Ascending aorta (tissue), 2 donors: ENCODE results near the gene SORCS3. TPM values are rescaled to one million over a fixed set of nuclear protein-coding genes. Genes with fewer than 3 reads are reported as not detected.

Experiments used
- DNase-seq, 2 donors: peaks; one replicate each; pipeline ENCODE4 v3.0.0-alpha.2; 2019; ENCODE audit warnings: low spot score in 2 of 2
- H3K27ac ChIP-seq, 2 donors: fragments of 200-600 bp; sonication (generic); one replicate each; pipeline ENCODE4 v1.5.1; 2016 to 2017; ENCODE audit warnings: mild to moderate bottlenecking in 1 of 2
- H3K27me3 ChIP-seq: fragments of 200-600 bp; sonication (generic); one replicate; pipeline ENCODE4 v1.5.1; 2017
- H3K36me3 ChIP-seq, 2 donors: fragments of 200-600 bp; sonication (generic); one replicate each; pipeline ENCODE4 v1.5.1; 2016
- H3K4me1 ChIP-seq, 2 donors: fragments of 200-600 bp; sonication (generic); one replicate each; pipeline ENCODE4 v1.5.1; 2016 to 2017; ENCODE audit warnings: mild to moderate bottlenecking in 1 of 2
- H3K4me3 ChIP-seq, 2 donors: fragments of 200-600 bp; sonication (generic); one replicate each; pipeline ENCODE4 v1.5.1; 2016 to 2017; ENCODE audit warnings: mild to moderate bottlenecking in 1 of 2
- H3K9me3 ChIP-seq, 2 donors: fragments of 200-600 bp; sonication (generic); one replicate each; pipeline ENCODE4 v1.5.1; 2016
- CTCF ChIP-seq, 3 experiments: fragments of 200-600 bp in 2 of 3; fragments of 450-650 bp in 1 of 3; sonication (generic) in 2 of 3; IDR thresholded peaks; one replicate each; pipeline ENCODE4 v1.5.1; 2016 to 2019; ENCODE audit warnings: antibody characterized with exemption in 3 of 3, mild to moderate bottlenecking in 1 of 3, moderate library complexity in 1 of 3
- intact Hi-C: fragments of 100-400 bp; cut with DNase I; formaldehyde crosslinking; loops from one replicate; pipeline ENCODE4 v1.15.1; 2023
- total RNA-seq: library from RNA; depleted of rRNA; stranded (reverse); fragments of >200 nt; gene quantifications from one replicate; pipeline ENCODE4 v1.1.0, GENCODE V29; 2016

Gene SORCS3
- total RNA-seq, 1 donor from 2014 or later: not detected

GRCh38 chr10:104809288-104810090, 168.4 kb downstream of the SORCS3 start:
- intact Hi-C loops: no loop called here
- no peak for TF ChIP-seq CTCF (IDR thresholded peaks at IDR 0.05)

GRCh38 chr10:104811166-104811565, 170.1 kb downstream of the SORCS3 start:
- H3K27ac ChIP-seq: no peak overlapping the region
- no peaks in the 10 kb centered on the region for H3K4me1 ChIP-seq
- intact Hi-C loops: no loop called here
- H3K9me3 ChIP-seq: no peaks in the 10 kb centered on the region
- H3K27me3 ChIP-seq: no peaks in the 10 kb centered on the region
- TF ChIP-seq CTCF (IDR thresholded peaks at IDR 0.05): no peak
- no peak overlapping the region for H3K4me3 ChIP-seq
- DNase-seq: no peak
- no peaks in the 10 kb centered on the region for H3K36me3 ChIP-seq

More at GRCh38 chr10:104809288-104810090, 168.4 kb downstream of the SORCS3 start:
- DNase-seq: no peak
- Histone ChIP-seq H3K27ac (no peak overlapping the region), H3K9me3 (no peaks in the 10 kb centered on the region), H3K27me3 (no peaks in the 10 kb centered on the region), H3K4me3 (no peak overlapping the region), H3K36me3 (no peaks in the 10 kb centered on the region), H3K4me1 (no peaks in the 10 kb centered on the region)

GRCh38 chr10:104816501-104816900, 175.4 kb downstream of the SORCS3 start:
- no peak for DNase-seq

GRCh38 chr10:104819731-104820130, 178.6 kb downstream of the SORCS3 start:
- intact Hi-C loops: no loop called here
- Histone ChIP-seq H3K9me3 (no peaks in the 10 kb centered on the region), H3K4me3 (no peak overlapping the region), H3K36me3 (no peaks in the 10 kb centered on the region), H3K27me3 (no peaks in the 10 kb centered on the region), H3K27ac (no peak overlapping the region), H3K4me1 (no peaks in the 10 kb centered on the region)
- no peak for TF ChIP-seq CTCF (IDR thresholded peaks at IDR 0.05)
- no peak for DNase-seq

More at GRCh38 chr10:104816501-104816900, 175.4 kb downstream of the SORCS3 start:
- no peak overlapping the region for H3K4me3 ChIP-seq
- H3K4me1 ChIP-seq: no peaks in the 10 kb centered on the region
- no peak for TF ChIP-seq CTCF (IDR thresholded peaks at IDR 0.05)
- no peaks in the 10 kb centered on the region for H3K9me3 ChIP-seq
- H3K27me3 ChIP-seq: no peaks in the 10 kb centered on the region
- intact Hi-C loops: no loop called here
- H3K27ac ChIP-seq: no peak overlapping the region
- no peaks in the 10 kb centered on the region for H3K36me3 ChIP-seq

GRCh38 chr10:104822088-104822487, 181.0 kb downstream of the SORCS3 start:
- intact Hi-C loops: no loop called here
- no peak overlapping the region for H3K4me3 ChIP-seq
- H3K4me1 ChIP-seq: no peaks in the 10 kb centered on the region
- no peak for TF ChIP-seq CTCF (IDR thresholded peaks at IDR 0.05)
- H3K27me3 ChIP-seq: no peaks in the 10 kb centered on the region
- no peaks in the 10 kb centered on the region for H3K9me3 ChIP-seq
- no peaks in the 10 kb centered on the region for H3K36me3 ChIP-seq
- H3K27ac ChIP-seq: no peak overlapping the region
- no peak for DNase-seq
